GM23248 (cell line): ENCODE results near the gene LACTBL1.

ENCODE experiments used
- EZH2 ChIP-seq: fragments of 200-600 bp; sonication (generic); IDR thresholded peaks from 2 replicates; pipeline ENCODE4 v1.6.1; 2018; ENCODE audit warnings: antibody characterized with exemption, mild to moderate bottlenecking; ENCODE audit not compliant: insufficient read depth, poor library complexity, severe bottlenecking
- EZH2phosphoT487 ChIP-seq: fragments of 200-600 bp; sonication (generic); IDR thresholded peaks from 2 replicates; pipeline ENCODE4 v1.6.1; 2018; ENCODE audit warnings: antibody characterized with exemption, moderate library complexity, mild to moderate bottlenecking, low read depth; ENCODE audit not compliant: insufficient read depth

GRCh38 chr1:22932803-22933470 lies 39.7 kb downstream of the LACTBL1 start:
- no peak for TF ChIP-seq EZH2
- no peak for TF ChIP-seq EZH2phosphoT487
